ENCODE measurements around the gene PTPRO. TPM values are rescaled to one million over a fixed set of nuclear protein-coding genes. Genes with fewer than 3 reads are reported as not detected.

PTPRO gene
- total RNA-seq, 2 experiments from 2014 or later, result not detected

DNA sequence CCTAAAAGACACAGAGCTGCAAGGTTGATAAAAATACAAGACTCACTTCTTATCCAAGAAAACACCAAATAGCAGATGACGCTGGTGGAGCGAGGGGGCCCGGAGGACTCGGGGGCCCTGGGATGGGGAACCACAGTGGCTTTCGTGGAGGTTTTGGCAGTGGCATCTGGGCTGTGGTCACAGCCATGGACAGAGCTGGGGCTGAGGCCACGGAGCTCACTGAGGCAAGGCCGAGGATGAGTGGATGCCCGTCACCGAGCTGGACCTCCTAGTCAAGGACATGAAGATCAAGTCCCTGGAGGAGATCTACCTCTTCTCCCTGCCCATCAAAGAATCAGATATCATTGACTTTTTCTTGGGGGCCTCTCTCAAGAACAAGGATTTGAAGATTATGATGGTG, 117.2 kb downstream of the PTPRO start:
- ChIA-PET CTCF (interaction anchor here (1.0 kb wide), 1 partner anchor 67 kb away, joined by 3 read pairs; no protein-coding TSS in a partner anchor), POLR2A (no interaction called here)

DNA sequence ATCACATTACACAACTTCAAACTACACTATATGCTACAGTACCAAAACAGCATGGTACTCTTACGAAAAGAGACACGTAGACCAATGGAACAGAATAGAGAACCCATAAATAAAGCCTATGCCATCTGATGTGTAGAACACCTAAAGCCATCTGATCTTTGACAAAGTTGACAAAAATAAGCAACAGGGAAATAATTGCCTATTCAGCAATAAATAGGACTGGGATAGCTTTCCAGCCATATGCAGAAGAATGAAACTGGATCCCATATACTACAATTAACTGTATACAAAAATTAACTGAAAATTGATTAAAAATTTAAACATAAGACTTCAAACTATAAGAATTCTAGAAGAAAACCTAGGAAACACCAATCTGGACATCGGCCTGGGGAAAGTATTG, 120.7 kb downstream of the PTPRO start:
- ChIA-PET POLR2A (interaction anchor here (0.5 kb wide), 1 partner anchor 434 kb away, joined by 4 read pairs; no protein-coding TSS in a partner anchor), CTCF (no interaction called here)

DNA sequence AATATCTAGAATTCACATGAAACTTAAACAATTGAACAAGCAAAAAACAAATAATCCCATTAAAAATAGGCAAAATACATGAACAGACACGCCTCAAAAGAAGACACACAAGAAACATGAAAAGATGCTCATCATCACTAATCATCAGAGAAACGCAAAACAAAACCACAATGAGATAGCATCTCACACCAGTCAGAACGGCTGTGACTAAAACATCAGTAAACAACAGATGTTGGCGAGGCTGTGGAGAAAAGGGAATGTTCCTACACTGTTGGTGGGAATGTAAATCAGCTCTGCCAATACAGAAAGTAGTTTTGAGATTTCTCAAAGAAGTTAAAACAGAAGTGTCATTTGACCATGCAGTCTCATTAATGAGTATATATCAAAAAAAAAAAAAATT, 121.3 kb downstream of the PTPRO start:
- ChIA-PET CTCF (no interaction called here), POLR2A (no interaction called here)

DNA sequence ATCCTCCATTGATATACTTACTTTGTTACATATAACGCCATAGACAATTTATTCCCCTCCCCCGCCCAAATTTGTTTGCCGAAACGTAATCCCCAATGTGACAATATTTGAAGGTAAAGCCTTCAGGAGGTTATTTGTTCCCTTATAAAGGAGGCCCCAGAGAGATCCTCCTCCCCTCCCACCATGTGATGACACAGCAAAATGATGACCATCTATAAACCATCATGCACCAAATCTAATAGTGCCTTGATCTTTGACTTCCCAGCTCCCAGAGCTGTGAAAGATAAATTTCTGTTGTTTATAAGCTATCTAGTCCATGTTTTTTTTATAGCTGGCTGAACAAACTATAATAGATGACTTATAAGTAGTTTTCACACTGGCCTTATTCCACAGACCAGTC, 122.2 kb downstream of the PTPRO start:
- ChIA-PET CTCF (no interaction called here), POLR2A (no interaction called here)

DNA sequence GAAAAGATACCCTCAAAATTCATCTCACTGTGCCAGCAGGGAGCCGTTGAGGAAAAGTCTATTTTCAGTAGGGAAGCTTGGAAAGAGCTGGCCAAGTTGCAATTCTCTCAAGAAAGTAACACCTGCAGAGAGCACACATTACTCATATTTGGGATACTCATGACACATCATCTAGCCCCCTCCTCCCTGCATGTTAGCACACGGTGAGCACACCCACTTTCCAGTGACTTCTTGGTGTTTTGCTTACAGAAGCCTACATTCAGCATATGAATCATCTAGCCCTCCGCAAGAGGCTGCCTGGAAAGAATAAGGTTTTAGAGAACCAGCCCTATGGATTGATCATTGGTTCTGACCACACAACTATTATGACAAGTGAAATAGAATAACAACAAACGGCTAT, 124.5 kb downstream of the PTPRO start:
- ChIA-PET POLR2A (no interaction called here), CTCF (no interaction called here)

DNA sequence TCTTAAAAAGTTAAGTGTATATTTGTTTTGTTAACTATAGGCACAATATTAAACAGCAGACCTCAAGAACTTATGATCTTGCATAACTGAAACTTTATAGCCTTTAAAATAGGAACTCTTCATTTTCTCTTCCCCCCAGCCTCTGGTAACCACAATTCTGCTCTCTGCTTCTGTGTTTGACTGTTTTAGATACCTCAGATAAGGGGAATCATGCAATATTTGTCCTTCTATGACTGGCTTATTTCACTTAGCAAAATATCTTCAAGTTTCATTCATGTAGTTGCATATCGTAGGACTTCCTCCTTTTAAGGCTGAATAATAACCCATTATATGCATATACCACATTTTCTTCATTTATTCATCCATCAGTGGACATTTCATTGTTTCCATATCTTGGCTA, 131.3 kb downstream of the PTPRO start:
- ChIA-PET POLR2A (no interaction called here), CTCF (no interaction called here)

DNA sequence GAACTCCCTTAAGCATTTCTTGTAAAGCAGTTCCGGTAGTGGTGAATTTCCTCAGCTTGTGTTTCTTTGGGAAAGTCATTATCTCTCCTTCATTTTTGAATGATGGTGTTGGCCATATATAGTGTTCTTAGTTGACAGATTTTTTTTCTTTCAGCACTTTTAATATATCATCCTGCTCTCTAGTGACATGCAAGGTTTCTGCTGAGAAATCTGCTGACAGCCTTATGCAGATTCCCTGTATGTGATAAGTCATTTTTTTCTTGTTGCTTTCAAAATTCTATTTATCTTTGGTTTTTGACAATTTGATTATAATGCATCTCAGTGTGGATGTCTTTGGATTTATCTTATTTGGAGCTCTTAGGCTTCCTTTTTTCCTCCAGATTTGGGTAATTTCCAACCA, 135.7 kb downstream of the PTPRO start:
- ChIA-PET CTCF (no interaction called here), POLR2A (no interaction called here)

DNA sequence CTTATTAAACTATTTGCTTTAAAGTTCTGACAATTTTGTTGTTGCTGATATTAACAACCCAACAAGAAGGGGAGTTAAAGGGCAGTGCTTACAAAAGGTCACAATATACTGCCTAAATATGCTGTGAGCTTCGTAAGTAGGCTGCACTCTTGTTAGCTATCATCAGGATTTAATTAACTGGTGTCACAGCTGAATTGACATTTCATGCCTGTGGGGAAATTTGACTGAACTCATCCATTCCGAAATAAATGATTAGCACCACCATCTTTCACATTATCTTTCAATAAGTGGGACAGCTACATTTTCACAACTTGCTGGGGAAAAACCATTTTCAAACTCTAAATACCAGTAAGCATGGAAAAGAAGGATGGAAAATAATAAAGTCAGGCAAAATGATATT, 146.6 kb downstream of the PTPRO start:
- ChIA-PET CTCF (no interaction called here), POLR2A (no interaction called here)

DNA sequence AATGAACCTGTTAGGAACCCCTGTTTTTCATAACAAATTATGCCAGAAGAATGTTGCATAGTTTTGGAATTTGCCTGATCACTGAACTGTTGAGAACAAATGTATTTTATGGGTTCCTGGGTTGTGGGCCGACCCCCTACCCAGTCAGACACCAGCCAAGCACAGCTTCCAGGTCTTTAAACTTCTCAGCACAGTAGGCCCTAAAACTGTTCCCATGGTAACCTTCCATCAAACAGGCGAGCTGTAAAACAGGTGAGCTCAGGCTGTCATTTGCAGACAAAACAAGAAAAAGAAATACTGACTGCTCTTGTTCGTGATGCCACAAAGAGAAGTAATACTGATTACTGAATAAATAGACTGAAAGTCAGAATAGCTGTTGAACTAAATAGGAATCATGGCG, 147.0 kb downstream of the PTPRO start:
- POLR2A ChIA-PET, result no interaction called here
- CTCF ChIA-PET, result no interaction called here

DNA sequence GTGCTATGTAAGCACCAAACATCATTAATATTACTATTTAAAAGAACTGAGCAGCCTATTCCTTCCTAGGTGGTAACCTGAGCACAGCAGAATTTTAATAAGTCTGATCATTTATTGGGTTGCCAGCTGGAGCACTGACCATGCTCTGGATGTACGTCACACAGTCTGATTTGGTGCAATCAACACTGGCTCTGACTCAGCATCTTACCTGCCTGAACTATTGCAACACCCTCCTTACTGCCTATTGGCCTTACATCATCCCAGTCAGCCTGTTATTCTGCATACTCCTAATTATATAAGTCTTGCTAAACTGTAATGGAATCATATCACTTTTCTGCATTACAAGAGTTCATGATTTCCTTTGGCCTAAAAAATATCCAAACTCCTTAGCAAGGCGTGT, 149.7 kb downstream of the PTPRO start:
- CTCF ChIA-PET, result no interaction called here
- POLR2A ChIA-PET, result no interaction called here

DNA sequence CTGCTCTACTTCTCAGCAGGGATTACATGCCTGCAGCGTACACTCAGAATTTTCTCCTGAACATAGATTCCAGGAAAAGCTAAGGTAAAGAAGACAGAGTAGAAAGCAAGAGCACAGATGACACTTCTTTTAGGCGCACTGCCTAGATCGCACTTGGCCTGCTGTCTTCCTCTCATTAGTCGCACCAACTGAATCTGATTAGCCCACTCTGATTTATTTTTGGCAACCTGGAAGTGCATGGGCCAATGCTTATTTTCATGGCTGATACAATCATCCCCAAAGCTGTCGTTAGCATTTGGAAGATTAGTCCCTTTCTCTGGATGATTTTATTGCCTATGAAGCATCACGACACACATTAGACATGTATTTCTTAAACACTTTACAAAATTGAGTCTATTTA, 152.5 kb downstream of the PTPRO start:
- POLR2A ChIA-PET, result no interaction called here
- CTCF ChIA-PET, result no interaction called here

DNA sequence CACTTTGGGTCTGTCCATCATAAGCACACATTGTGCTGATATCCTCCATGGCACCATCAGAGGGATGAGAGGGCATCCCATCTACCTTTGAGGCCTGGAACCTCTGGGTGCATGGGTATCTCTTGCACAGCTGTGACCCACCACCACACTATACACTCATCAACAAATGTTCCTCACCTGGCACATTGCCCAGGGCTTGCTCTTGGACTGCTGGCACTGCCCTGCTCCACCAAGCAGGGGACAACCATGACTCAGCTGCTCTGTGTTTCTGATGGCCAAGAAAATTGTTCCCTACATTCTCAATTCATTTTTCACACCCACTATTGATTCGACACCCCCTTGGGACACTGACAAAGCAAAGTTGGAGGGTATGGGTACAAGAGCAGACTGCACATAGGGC, 155.5 kb downstream of the PTPRO start:
- POLR2A ChIA-PET, result no interaction called here

DNA sequence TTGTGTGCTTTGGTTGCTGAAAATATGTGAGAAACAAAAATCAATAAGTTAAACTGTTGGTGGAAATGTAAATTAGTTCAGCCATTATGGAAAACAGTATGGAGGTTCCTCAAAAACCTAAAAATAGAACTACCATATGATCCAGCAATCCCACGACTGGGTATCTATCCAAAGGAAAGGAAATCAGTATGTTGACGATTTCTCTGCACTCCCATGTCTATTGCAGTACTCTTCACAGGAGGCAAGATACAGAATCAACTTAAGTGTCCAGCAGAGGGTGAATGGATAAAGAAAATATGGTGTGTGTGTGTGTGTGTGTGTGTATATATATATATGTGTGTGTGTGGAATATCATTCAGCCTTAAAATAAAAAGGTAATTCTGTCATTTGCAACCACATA, 159.5 kb downstream of the PTPRO start:
- ChIA-PET POLR2A (no interaction called here), CTCF (no interaction called here)

More for the DNA sequence above, 155.5 kb downstream of the PTPRO start:
- CTCF ChIA-PET, result no interaction called here

DNA sequence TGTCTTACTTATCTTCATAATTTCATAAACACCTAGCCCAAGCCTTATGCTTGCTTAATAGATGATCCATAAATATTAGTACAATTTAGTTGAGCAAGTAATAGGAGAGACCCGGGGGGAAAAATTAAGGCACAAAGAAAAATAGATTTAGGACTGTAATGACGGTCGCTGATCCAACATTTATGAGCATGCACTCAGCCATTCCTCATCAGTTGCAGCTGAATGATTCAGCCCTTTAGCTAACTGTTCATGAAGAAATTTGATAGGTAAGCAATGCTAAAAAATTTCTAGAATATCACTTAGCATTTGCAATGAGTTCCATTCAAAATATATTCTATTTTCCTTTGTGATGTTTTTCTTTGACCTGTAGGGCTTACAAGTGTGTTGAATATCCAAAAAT, 163.2 kb downstream of the PTPRO start:
- CTCF ChIA-PET, result no interaction called here
- POLR2A ChIA-PET, result no interaction called here

DNA sequence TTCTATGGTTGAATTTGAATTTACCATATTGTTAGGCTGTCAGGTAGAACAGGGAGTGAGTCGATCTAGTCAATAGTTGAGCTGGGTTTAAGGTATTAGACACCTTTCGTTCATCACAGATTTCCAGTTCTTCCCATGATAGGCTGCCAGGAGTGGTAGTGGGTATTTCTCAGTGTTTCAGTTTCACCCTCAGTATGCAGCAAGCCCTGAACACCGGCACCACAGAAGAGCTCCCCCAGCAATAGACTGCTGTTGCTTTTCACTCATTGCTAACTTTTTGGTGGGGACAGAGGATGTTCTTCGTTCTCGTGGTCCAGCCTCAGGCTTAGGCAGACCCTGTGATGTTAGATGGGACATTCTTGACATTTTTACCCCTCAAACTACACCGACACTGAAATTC, 164.6 kb downstream of the PTPRO start:
- ChIA-PET CTCF (no interaction called here), POLR2A (no interaction called here)

DNA sequence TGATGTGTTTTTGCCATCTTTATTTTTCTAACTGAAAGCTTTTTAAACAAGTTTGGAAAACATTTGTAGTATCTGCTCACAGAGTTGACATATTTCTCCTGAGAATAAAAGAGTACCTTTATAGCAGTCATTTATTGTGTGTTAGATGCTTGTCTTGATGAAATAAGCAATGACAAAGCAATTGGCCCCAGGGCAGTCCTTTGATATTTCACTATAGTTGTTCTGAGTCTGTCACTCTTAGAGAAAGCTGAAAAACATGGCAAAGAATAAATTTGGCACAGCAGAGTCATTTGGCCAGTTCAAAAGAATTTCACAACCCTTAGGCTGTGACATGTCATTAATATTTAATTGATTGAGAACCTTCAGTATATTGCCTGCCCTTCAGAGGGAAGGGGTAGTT, 166.2 kb downstream of the PTPRO start:
- ChIA-PET CTCF (no interaction called here), POLR2A (no interaction called here)

DNA sequence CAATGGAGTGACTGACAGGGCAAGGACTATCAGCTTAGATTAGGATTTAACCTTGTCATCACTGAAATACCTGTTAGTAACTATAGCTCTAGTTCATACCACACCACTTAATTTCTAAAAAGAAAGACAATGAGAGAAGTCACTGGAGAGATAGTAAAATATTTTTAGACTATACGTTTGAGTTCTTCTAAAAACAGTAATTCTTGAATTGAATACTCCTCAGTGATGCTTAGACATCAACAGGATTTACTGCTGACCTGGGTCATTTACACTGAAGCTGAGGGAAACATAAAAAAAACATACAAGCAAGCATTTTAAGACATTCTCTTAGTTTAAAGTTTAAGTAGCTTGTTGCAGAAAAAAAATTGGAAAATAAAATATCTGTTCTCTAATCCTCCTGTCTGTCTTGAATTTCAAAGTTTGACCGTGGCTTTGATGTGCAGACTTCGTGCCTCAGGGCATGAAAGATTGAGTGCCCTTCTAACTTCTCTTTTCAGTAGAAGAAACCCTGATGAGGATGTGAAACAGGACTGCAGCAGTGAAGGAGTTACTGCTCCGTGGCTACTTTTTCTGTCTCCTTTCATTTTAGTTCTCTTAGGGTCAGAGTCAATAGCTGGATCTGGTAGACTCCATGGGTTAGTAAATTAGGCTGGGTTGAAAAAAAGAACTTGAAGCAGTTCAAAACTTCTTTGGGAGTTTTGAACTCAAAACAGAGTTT, 172.2 kb downstream of the PTPRO start:
- ChIA-PET POLR2A (no interaction called here), CTCF (no interaction called here)

DNA sequence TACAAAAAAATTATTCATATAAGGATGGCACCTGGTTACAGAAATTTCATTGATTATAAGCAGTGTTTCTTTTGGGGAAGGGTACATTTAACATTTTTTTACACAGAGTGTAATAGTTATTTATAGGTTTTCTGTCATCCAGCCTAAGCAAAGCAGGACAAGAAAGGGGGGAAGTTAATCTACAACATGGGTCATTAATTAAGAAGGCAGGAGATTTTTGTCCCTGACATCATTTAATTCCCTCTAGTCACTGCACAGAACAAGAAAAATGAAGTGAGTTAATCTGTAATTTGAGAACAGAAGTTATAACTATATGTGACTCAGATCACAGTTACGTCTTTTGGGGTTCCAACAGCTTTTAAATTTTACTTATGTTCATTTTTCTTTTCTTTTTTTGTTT, 173.4 kb downstream of the PTPRO start:
- ChIA-PET CTCF (interaction anchor here (0.7 kb wide), 2 partner anchors 11 to 110 kb away, joined by 3 read pairs; no protein-coding TSS in a partner anchor), POLR2A (interaction anchor here (0.6 kb wide), 1 partner anchor 9 kb away, joined by 3 read pairs; no protein-coding TSS in a partner anchor)

DNA sequence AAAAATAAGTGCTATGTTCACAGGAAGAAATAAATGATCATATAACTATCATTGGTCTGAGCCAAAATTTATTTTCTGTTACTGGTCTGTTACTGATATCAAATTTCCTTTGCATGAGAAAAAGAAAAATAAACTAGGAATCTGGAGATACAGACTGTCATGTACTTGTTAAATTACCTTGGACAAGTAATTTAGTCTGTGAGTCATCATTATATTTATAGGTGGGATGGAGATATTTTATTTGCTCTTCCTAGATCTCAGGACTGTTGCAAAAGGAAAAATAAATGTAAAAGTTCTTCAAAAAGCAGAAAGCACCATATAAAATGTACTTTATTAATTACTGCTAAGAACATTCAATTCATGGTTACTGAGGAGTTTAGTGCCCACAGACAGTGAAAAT, 174.4 kb downstream of the PTPRO start:
- ChIA-PET POLR2A (no interaction called here), CTCF (no interaction called here)

DNA sequence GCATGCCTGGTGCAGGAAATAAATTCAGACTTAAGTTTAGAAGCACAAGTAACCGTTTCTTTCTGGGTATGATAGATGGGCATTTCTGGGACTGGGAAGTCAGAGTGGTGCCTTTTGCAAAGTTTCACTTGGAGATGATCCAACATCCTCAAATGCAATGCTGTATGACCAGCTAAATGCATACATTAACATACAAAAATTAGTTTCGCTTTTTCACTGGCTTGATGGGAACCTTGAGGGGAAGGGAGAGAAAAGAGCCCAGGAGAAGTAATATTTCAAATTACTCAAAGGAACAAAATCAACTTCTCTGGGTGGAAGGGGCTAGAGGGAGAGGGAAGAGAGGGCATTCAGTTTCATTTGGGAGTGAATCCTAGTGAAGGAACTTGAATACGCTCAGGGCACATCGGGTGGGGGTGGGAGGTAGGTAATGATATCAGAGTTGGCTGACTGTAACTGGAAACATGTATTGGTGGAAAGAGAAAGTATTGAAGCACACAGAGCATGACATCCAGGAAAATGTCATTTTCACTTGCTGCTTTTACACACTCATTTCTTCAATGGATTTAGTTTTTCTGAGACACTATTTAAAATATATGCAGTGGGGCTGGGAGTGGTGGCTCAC, 175.5 kb downstream of the PTPRO start:
- CTCF ChIA-PET, result no interaction called here
- POLR2A ChIA-PET, result no interaction called here

DNA sequence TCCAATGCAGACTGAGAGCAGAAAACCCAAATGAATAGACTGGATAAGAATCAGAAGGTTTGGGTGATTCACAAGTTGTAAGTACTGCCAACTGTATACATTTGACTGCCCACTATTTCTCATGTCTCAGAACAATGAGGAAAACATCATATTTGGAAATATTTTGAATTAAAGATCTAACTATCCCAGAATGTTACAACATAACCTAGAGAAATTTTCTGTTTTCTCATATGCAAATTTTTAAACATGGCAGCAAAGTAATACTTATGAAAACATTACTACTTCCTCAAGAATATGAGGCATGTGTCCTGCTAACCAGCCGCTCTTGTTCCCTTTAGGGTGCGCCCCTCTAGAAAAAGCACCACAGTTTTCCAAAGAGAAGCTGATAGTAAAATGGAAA, 179.9 kb downstream of the PTPRO start:
- CTCF ChIA-PET, result no interaction called here
- POLR2A ChIA-PET, result no interaction called here

DNA sequence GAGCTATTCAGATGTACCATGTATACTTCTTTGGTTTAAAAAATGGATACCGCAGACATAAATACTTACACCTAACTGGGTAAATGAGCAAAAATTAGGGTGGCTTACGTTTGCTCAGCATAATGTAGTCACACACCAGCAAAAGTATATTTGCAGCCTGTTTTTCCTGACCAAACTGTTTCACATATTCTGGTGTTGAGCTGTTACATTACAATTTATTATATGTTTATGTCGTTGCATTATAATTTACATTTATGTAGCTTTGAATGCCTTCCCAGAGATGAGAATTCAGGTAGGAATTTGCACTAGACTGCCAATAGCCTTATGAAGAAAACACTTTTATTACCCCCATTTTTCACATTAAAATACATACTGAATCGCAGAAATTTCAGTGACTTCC, 183.3 kb downstream of the PTPRO start:
- POLR2A ChIA-PET, result no interaction called here
- CTCF ChIA-PET, result interaction anchor here (1.1 kb wide), 1 partner anchor 66 kb away, joined by 3 read pairs; no protein-coding TSS in a partner anchor

Data from activated CD8-positive, alpha-beta memory T cell treated with anti-CD3 and anti-CD28 coated beads for 36 hours (primary cell).